Transverse colon (tissue), 4 donors: Measurements from ENCODE around the gene OR4N2. TPM values are rescaled to one million over a fixed set of nuclear protein-coding genes. Genes with fewer than 3 reads are reported as not detected.

ENCODE experiments used
- DNase-seq: peaks from one replicate; pipeline ENCODE4 v3.0.0-alpha.2; 2019
- H3K27ac ChIP-seq, 4 donors: fragments of 200-600 bp; sonication (generic); 2 replicates each; pipeline ENCODE4 v1.5.1; 2016 to 2018; ENCODE audit warnings: inconsistent platforms in 4 of 4
- H3K27me3 ChIP-seq: fragments of 200-600 bp; sonication (generic); 2 replicates; pipeline ENCODE4 v1.5.1; 2017; ENCODE audit warnings: inconsistent platforms
- H3K36me3 ChIP-seq, 4 donors: fragments of 200-600 bp; sonication (generic); 2 replicates each; pipeline ENCODE4 v1.5.1; 2017 to 2019; ENCODE audit warnings: inconsistent platforms in 4 of 4
- H3K4me1 ChIP-seq, 4 donors: fragments of 200-600 bp; sonication (generic); 2 replicates each; pipeline ENCODE4 v1.5.1; 2017 to 2020; ENCODE audit warnings: inconsistent platforms in 4 of 4
- H3K4me3 ChIP-seq, 4 donors: fragments of 200-600 bp; sonication (generic); 1 replicate in 1 of 4; 2 replicates in 3 of 4; pipeline versions ENCODE4 v1.5.1 to v1.6.1; 2017 to 2019; ENCODE audit warnings: inconsistent platforms in 4 of 4
- H3K9me3 ChIP-seq, 2 donors: fragments of 200-600 bp; sonication (generic); 2 replicates each; pipeline ENCODE4 v1.5.1; 2017 to 2019; ENCODE audit warnings: inconsistent platforms in 2 of 2
- POLR2AphosphoS5 ChIP-seq, 3 donors: sonication (generic); formaldehyde crosslinking; IDR thresholded peaks; one replicate each; pipeline ENCODE4 v1.6.1; 2016; ENCODE audit warnings: antibody characterized with exemption in 3 of 3
- in situ Hi-C, 4 donors: fragments of 200-750 bp; cut with MboI; loops; one replicate each; pipeline versions ENCODE4 v1.15.0 to v1.15.1; 2017; ENCODE audit warnings: low sequenced_read_pairs in 3 of 4, low pct_ligation_motif_present in 1 of 4, low pct_unique_long_range_greater_than_20kb in 1 of 4
- intact Hi-C: fragments of 100-400 bp; cut with DNase I; formaldehyde crosslinking; loops from one replicate; pipeline ENCODE4 v1.15.1; 2023; ENCODE audit warnings: low total_unique reads
- total RNA-seq, 4 donors: library from RNA; depleted of rRNA; stranded (reverse); fragments of >200 nt; gene quantifications; one replicate each; pipeline ENCODE4 v1.1.0, GENCODE V29; 2016
- TF ChIP-seq, protein P1 (sequence below), 5 experiments: fragments of 200-600 bp in 3 of 5; fragments of 450-650 bp in 2 of 5; sonication (generic) in 3 of 5; IDR thresholded peaks; 1 replicate in 2 of 5; 2 replicates in 3 of 5; pipeline ENCODE4 v1.5.1; 2016 to 2017; ENCODE audit warnings: antibody characterized with exemption in 5 of 5, inconsistent platforms in 3 of 5, mild to moderate bottlenecking in 2 of 5, moderate library complexity in 1 of 5

OR4N2 gene
- total RNA-seq, 4 donors from 2014 or later, result not detected

DNA sequence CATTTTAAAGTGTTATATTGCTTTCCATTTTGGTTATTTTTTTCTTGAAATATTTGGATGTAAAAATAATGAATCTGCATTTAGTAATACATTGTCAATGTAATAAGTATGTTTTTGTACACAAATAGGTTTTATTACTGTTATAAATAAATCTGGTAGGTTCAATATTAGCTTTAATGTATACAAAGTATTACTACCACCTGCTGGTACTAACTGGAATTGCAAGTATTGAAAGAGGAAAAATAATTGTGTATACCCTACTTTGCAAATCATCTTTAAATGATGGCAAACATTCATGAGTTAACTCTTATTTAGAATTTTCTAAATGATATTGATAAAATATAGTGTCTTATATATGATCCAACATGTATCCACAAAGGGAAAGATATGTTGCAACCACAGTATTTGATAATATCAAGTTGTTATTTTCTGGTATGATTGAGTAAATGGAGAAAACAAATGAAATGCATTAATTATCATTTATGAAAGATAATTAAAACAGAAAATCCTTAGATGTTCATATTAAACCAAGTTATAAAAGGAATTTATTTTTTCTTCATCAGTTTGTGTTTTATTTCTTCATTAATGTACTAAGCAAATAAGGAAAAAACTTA is 74.6 kb downstream of the OR4N2 start:
- no peak for TF ChIP-seq POLR2AphosphoS5 (IDR thresholded peaks at IDR 0.05)
- TF ChIP-seq, protein P1, sequence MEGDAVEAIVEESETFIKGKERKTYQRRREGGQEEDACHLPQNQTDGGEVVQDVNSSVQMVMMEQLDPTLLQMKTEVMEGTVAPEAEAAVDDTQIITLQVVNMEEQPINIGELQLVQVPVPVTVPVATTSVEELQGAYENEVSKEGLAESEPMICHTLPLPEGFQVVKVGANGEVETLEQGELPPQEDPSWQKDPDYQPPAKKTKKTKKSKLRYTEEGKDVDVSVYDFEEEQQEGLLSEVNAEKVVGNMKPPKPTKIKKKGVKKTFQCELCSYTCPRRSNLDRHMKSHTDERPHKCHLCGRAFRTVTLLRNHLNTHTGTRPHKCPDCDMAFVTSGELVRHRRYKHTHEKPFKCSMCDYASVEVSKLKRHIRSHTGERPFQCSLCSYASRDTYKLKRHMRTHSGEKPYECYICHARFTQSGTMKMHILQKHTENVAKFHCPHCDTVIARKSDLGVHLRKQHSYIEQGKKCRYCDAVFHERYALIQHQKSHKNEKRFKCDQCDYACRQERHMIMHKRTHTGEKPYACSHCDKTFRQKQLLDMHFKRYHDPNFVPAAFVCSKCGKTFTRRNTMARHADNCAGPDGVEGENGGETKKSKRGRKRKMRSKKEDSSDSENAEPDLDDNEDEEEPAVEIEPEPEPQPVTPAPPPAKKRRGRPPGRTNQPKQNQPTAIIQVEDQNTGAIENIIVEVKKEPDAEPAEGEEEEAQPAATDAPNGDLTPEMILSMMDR (IDR thresholded peaks at IDR 0.05), result peak in 4 of 5 experiments; percentile 26 to 51 (median 40)
- H3K27ac ChIP-seq, result no peak overlapping the region
- intact Hi-C loops, result no loop called here
- H3K27me3 ChIP-seq, result no peaks in the 10 kb centered on the region
- H3K9me3 ChIP-seq, result no peaks in the 10 kb centered on the region
- no peaks in the 10 kb centered on the region for H3K36me3 ChIP-seq
- in situ Hi-C loops, result no loop called here
- no peak for DNase-seq
- no peaks in the 10 kb centered on the region for H3K4me1 ChIP-seq
- no peak overlapping the region for H3K4me3 ChIP-seq

Other genes starting within 250 kb of the OR4N2 start
- not detected for gene OR11H2, start 89.9 kb upstream of the OR4N2 start, total RNA-seq
- not detected for gene OR4Q3, start 60.2 kb upstream of the OR4N2 start, total RNA-seq
- gene OR4M1, start 30.3 kb upstream of the OR4N2 start, total RNA-seq, result not detected
- not detected for gene OR4K2, start 71.4 kb downstream of the OR4N2 start, total RNA-seq
- not detected for gene OR4K5, start 116.8 kb downstream of the OR4N2 start, total RNA-seq
- gene OR4K1, start 127.1 kb downstream of the OR4N2 start, total RNA-seq, result not detected
- not detected for gene OR4K15, start 171.8 kb downstream of the OR4N2 start, total RNA-seq
- not detected for gene OR4Q2, start 198.4 kb downstream of the OR4N2 start, total RNA-seq
- gene OR4K14, start 215.5 kb downstream of the OR4N2 start, total RNA-seq, result not detected
- gene OR4K13, start 232.3 kb downstream of the OR4N2 start, total RNA-seq, result not detected